H1 (cell line): Measurements from ENCODE around the gene ARL9. TPM values are rescaled to one million over a fixed set of nuclear protein-coding genes. Genes with fewer than 3 reads are reported as not detected.

Experiments used
- CTCF ChIA-PET: fragments of 300-600 bp; sonication (Branson Sonifier 250); formaldehyde crosslinking; loops from one replicate; lab custom pipeline; 2021; ENCODE audit not compliant: partially characterized antibody; lab: Charles Lee
- POLR2A ChIA-PET: fragments of 300-600 bp; sonication (Branson Sonifier 250); formaldehyde crosslinking; loops from one replicate; lab custom pipeline; 2021; ENCODE audit warnings: inconsistent platforms; ENCODE audit not compliant: partially characterized antibody; lab: Charles Lee
- DNase-seq, 2 experiments: peaks; one replicate each; pipeline versions ENCODE4 v3.0.0 to v3.0.0-alpha.2; 2010 to 2022; ENCODE audit warnings: low spot score in 2 of 2, low read depth in 1 of 2, mixed read lengths in 1 of 2
- FAIRE-seq: peaks from 2 replicates; lab custom pipeline; 2011; peaks lifted over from hg19 to GRCh38; lab: Jason Lieb, UNC
- H2AFZ ChIP-seq: 2 replicates; pipeline ENCODE4 v1.8.1; 2012; ENCODE audit warnings: low read length, inconsistent platforms
- H2AK5ac ChIP-seq: 2 replicates; pipeline ENCODE4 v1.6.1; 2013; ENCODE audit warnings: low read depth, low read length
- H2BK120ac ChIP-seq: replicated peaks from 2 replicates; pipeline ENCODE3; 2013; ENCODE audit warnings: low read depth, low read length, inconsistent platforms
- H2BK12ac ChIP-seq: 2 replicates; pipeline ENCODE4 v1.6.1; 2013; ENCODE audit warnings: low read depth, low read length
- H2BK15ac ChIP-seq: 2 replicates; pipeline ENCODE4 v1.6.1; 2013; ENCODE audit warnings: low read length
- H2BK20ac ChIP-seq: 2 replicates; pipeline ENCODE4 v1.6.1; 2013; ENCODE audit warnings: low read length
- H2BK5ac ChIP-seq: 2 replicates; pipeline ENCODE4 v1.6.1; 2013; ENCODE audit warnings: low read depth, low read length
- H3K14ac ChIP-seq: 2 replicates; pipeline ENCODE4 v1.6.1; 2013; ENCODE audit warnings: inconsistent platforms; ENCODE audit not compliant: insufficient read length
- H3K18ac ChIP-seq: 2 replicates; pipeline ENCODE4 v1.6.1; 2013; ENCODE audit warnings: low read length; ENCODE audit errors: extremely low read depth
- H3K23ac ChIP-seq: 2 replicates; pipeline ENCODE4 v1.6.1; 2013; ENCODE audit warnings: inconsistent platforms; ENCODE audit not compliant: insufficient read length
- H3K23me2 ChIP-seq: 2 replicates; pipeline ENCODE4 v1.6.1; 2013; ENCODE audit warnings: low read depth, low read length
- H3K27ac ChIP-seq: 2 replicates; pipeline ENCODE4 v1.6.1; 2011; ENCODE audit warnings: low read depth, low read length, inconsistent platforms
- H3K27me3 ChIP-seq, 4 experiments: replicated peaks in 1 of 4; 1 replicate in 1 of 4; 2 replicates in 3 of 4; pipeline versions ENCODE4 v1.6.1 to v1.8.1; 2011 to 2013; ENCODE audit warnings: low read length in 3 of 4, mild to moderate bottlenecking in 3 of 4, inconsistent platforms in 2 of 4, mixed read lengths in 2 of 4, moderate library complexity in 1 of 4; ENCODE audit not compliant: control insufficient read depth in 3 of 4, insufficient read depth in 3 of 4; ENCODE audit errors: extremely low read depth in 1 of 4
- H3K36me3 ChIP-seq, 4 experiments: 2 replicates each; pipeline versions ENCODE4 v1.6.1 to v1.8.1; 2011 to 2013; ENCODE audit warnings: mild to moderate bottlenecking in 4 of 4, low read length in 3 of 4, moderate library complexity in 2 of 4, control low read depth in 1 of 4, inconsistent platforms in 1 of 4; ENCODE audit not compliant: insufficient read depth in 4 of 4, control insufficient read depth in 2 of 4
- H3K4ac ChIP-seq: replicated peaks from 2 replicates; pipeline ENCODE3; 2013; ENCODE audit warnings: low read length, low read depth, mixed read lengths, inconsistent platforms; ENCODE audit not compliant: insufficient read length
- H3K4me1 ChIP-seq, 4 experiments: replicated peaks in 1 of 4; 1 replicate in 1 of 4; 2 replicates in 3 of 4; pipeline versions ENCODE4 v1.6.1 to v1.8.1; 2011 to 2013; ENCODE audit warnings: low read length in 3 of 4, inconsistent platforms in 2 of 4, mixed read lengths in 1 of 4; ENCODE audit not compliant: insufficient read depth in 4 of 4, control insufficient read depth in 3 of 4
- H3K4me2 ChIP-seq, 2 experiments: 2 replicates each; pipeline versions ENCODE4 v1.6.1 to v1.8.1; 2011 to 2013; ENCODE audit warnings: low read depth in 2 of 2, low read length in 2 of 2, control low read depth in 1 of 2, inconsistent platforms in 1 of 2, mild to moderate bottlenecking in 1 of 2; ENCODE audit not compliant: insufficient read depth in 1 of 2
- H3K4me3 ChIP-seq, 4 experiments: fragments of 200-600, 300-600 bp in 1 of 4; sonication (generic), shearing (Covaris generic), sonication (Bioruptor Twin) in 1 of 4; 2 replicates each; pipeline versions ENCODE4 v1.5.1 to v1.8.1; 2011 to 2016; ENCODE audit warnings: low read length in 4 of 4, low read depth in 3 of 4, control low read depth in 2 of 4, inconsistent platforms in 2 of 4, mild to moderate bottlenecking in 2 of 4, mixed read lengths in 1 of 4, moderate library complexity in 1 of 4; ENCODE audit not compliant: insufficient read depth in 2 of 4; ENCODE audit errors: extremely low read depth in 1 of 4
- H3K56ac ChIP-seq: replicated peaks from 2 replicates; pipeline ENCODE3; 2013; ENCODE audit warnings: low read depth, mild to moderate bottlenecking, mixed read lengths, low read length, inconsistent platforms; ENCODE audit not compliant: insufficient read length
- H3K79me1 ChIP-seq: 2 replicates; pipeline ENCODE4 v1.6.1; 2013; ENCODE audit warnings: low read depth, low read length, control low read depth
- H3K79me2 ChIP-seq, 2 experiments: 2 replicates each; pipeline versions ENCODE4 v1.6.1 to v1.8.1; 2012 to 2013; ENCODE audit warnings: low read length in 2 of 2, mild to moderate bottlenecking in 2 of 2, inconsistent platforms in 1 of 2; ENCODE audit not compliant: insufficient read depth in 2 of 2, control insufficient read depth in 1 of 2
- H3K9ac ChIP-seq, 4 experiments: replicated peaks in 1 of 4; 1 replicate in 1 of 4; 2 replicates in 3 of 4; pipeline versions ENCODE4 v1.6.1 to v1.8.1; 2011 to 2013; ENCODE audit warnings: low read depth in 3 of 4, low read length in 3 of 4, control low read depth in 2 of 4, mild to moderate bottlenecking in 2 of 4, moderate library complexity in 2 of 4, inconsistent platforms in 1 of 4; ENCODE audit errors: extremely low read depth in 1 of 4
- H3K9me3 ChIP-seq, 2 experiments: 2 replicates each; pipeline versions ENCODE4 v1.6.1 to v1.8.1; 2012 to 2013; ENCODE audit warnings: mild to moderate bottlenecking in 2 of 2, moderate library complexity in 2 of 2, control low read depth in 1 of 2, inconsistent platforms in 1 of 2, low read depth in 1 of 2, low read length in 1 of 2, mixed read lengths in 1 of 2; ENCODE audit not compliant: insufficient read depth in 2 of 2
- H4K20me1 ChIP-seq, 2 experiments: replicated peaks in 1 of 2; 2 replicates each; pipeline versions ENCODE3 to v1.8.1; 2011 to 2013; ENCODE audit warnings: inconsistent platforms in 2 of 2, low read length in 2 of 2, mild to moderate bottlenecking in 1 of 2; ENCODE audit not compliant: insufficient read depth in 2 of 2, control insufficient read depth in 1 of 2
- H4K5ac ChIP-seq: 2 replicates; pipeline ENCODE4 v1.6.1; 2013; ENCODE audit warnings: low read length, low read depth, mixed read lengths, inconsistent platforms; ENCODE audit not compliant: insufficient read length
- H4K8ac ChIP-seq: 2 replicates; pipeline ENCODE4 v1.8.0; 2013; ENCODE audit warnings: mild to moderate bottlenecking, moderate library complexity, low read length, inconsistent platforms; ENCODE audit not compliant: insufficient read depth; ENCODE audit errors: extremely low read depth
- H4K91ac ChIP-seq: replicated peaks from 2 replicates; pipeline ENCODE3; 2013; ENCODE audit warnings: low read length, mixed read lengths, inconsistent platforms; ENCODE audit not compliant: insufficient read length
- EGR1 ChIP-seq: IDR thresholded peaks from 2 replicates; pipeline ENCODE4 v1.6.1; 2011; ENCODE audit warnings: low read depth, low read length, borderline replicate concordance
- FOSL1 ChIP-seq: IDR thresholded peaks from 2 replicates; pipeline ENCODE4 v1.6.1; 2011; ENCODE audit warnings: mild to moderate bottlenecking, low read depth, low read length, moderate library complexity; ENCODE audit not compliant: insufficient read depth
- PHF8 ChIP-seq: fragments of 200-600 bp; sonication (generic); conservative IDR thresholded peaks from 2 replicates; pipeline ENCODE4 v1.7.1; 2012; ENCODE audit warnings: low read depth, mild to moderate bottlenecking, inconsistent platforms, low read length, moderate library complexity
- WGBS, 2 experiments: shearing (Covaris generic) in 1 of 2; methylation state at CpG; one replicate each; pipeline versions ENCODE4 v1.1.6 to v1.1.7; 2013 to 2015; ENCODE audit warnings: low lambda C conversion rate in 2 of 2, mixed read lengths in 2 of 2, inconsistent platforms in 1 of 2, low coverage in 1 of 2, missing lambda C conversion rate in 1 of 2; ENCODE audit not compliant: insufficient replicate concordance in 2 of 2, insufficient coverage in 1 of 2, insufficient read length in 1 of 2; ENCODE audit errors: extremely low coverage in 1 of 2, missing lambda C conversion rate in 1 of 2; 5-methylcytosine and 5-hydroxymethylcytosine counted together
- polyA plus RNA-seq, 7 experiments: library from polyadenylated mRNA; depleted of rRNA in 3 of 7; stranded (reverse) in 5 of 7; unstranded in 2 of 7; fragments of >200 nt in 5 of 7; fragments of 200-250 nt in 2 of 7; gene quantifications; 1 replicate in 5 of 7; 2 replicates in 1 of 7; 4 replicates in 1 of 7; pipeline versions ENCODE4 v1.2.1 to v1.2.3, GENCODE V29; 2011 to 2013; ENCODE audit warnings: missing spikeins in 2 of 7, mixed read lengths in 2 of 7
- total RNA-seq: library from RNA; stranded (reverse); fragmentation: NEBNext Ultra II Directional; extraction: Animal tissue kit (Norgen Biotek cat#: 25700); gene quantifications from 2 replicates; pipeline ENCODE4 v1.2.1, GENCODE V29; 2021
- TF ChIP-seq, protein P1 (sequence below): IDR thresholded peaks from 2 replicates; pipeline ENCODE4 v1.6.1; 2012; ENCODE audit warnings: inconsistent platforms
- TF ChIP-seq, protein P2 (sequence below), 3 experiments: IDR thresholded peaks; 1 replicate in 2 of 3; 2 replicates in 1 of 3; pipeline versions ENCODE4 v1.5.1 to v1.6.1; 2011; ENCODE audit warnings: low read length in 3 of 3, mild to moderate bottlenecking in 3 of 3, inconsistent platforms in 2 of 3, low read depth in 1 of 3, moderate library complexity in 1 of 3; ENCODE audit not compliant: insufficient read depth in 1 of 3; ENCODE audit errors: control extremely low read depth in 1 of 3

Gene ARL9
- total and polyA plus RNA-seq, 2 of the 8 experiments (the other 6 are each of a cell fraction or from before 2014, with no cell fraction given): 0.60 to 0.76 TPM

DNA sequence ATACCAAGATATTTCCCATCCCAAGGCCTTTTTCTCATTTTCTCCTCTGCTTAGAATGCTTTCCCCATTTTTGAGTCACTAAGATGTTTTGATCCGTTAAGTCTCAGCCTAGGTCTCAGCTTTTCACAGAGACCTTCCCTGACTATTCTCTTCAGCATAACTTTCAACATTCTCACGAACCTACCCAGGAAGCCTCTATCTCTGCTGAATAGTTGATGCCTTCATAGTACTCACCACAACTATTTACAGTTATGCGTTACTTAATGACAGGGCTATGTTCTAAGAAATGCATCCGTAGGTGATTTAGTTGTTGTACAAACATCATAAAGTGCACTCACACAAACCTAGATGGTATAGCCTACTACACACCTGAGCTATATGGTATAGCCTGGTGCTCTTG, 64.5 kb downstream of the ARL9 start:
- WGBS, 2 experiments: 87% methylated on average over 4 of the region's 4 CpGs; no CpG with 5 or more reads in 1 of the 2 experiments
- no peaks in the 10 kb centered on the region for H3K9me3 ChIP-seq

More for the DNA sequence above, 64.5 kb downstream of the ARL9 start:
- Histone ChIP-seq H2BK5ac (no peak overlapping the region), H3K4me1 (no peaks in the 10 kb centered on the region), H2BK15ac (no peak overlapping the region), H3K36me3 (no peaks in the 10 kb centered on the region), H3K56ac (no peak overlapping the region), H2BK20ac (no peak overlapping the region), H3K79me1 (no peaks in the 10 kb centered on the region), H3K4ac (no peak overlapping the region), H3K14ac (no peak overlapping the region), H2AK5ac (no peak overlapping the region), H3K9ac (no peak overlapping the region), H2BK120ac (no peak overlapping the region), H3K23ac (no peak overlapping the region), H4K5ac (no peak overlapping the region), H3K4me3 (no peak overlapping the region), H3K27me3 (no peaks in the 10 kb centered on the region), H4K8ac (no peak overlapping the region), H3K79me2 (no peaks in the 10 kb centered on the region), H2AFZ (no peak overlapping the region), H2BK12ac (no peak overlapping the region), H3K23me2 (no peaks in the 10 kb centered on the region), H3K18ac (no peak overlapping the region), H3K27ac (no peak overlapping the region), H4K91ac (no peak overlapping the region), H3K4me2 (no peak overlapping the region), H4K20me1 (no peaks in the 10 kb centered on the region)
- POLR2A ChIA-PET: no interaction called here
- DNase-seq (no peak), FAIRE-seq (no peak)
- CTCF ChIA-PET: interaction anchor here (0.8 to 1.0 kb wide), 2 partner anchors 26 to 42 kb away, joined by 3 to 4 read pairs; no protein-coding TSS in a partner anchor
- TF ChIP-seq PHF8 (no peak), FOSL1 (no peak), EGR1 (no peak)
- TF ChIP-seq, protein P1, sequence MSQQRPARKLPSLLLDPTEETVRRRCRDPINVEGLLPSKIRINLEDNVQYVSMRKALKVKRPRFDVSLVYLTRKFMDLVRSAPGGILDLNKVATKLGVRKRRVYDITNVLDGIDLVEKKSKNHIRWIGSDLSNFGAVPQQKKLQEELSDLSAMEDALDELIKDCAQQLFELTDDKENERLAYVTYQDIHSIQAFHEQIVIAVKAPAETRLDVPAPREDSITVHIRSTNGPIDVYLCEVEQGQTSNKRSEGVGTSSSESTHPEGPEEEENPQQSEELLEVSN: no peak
- TF ChIP-seq, protein P2, sequence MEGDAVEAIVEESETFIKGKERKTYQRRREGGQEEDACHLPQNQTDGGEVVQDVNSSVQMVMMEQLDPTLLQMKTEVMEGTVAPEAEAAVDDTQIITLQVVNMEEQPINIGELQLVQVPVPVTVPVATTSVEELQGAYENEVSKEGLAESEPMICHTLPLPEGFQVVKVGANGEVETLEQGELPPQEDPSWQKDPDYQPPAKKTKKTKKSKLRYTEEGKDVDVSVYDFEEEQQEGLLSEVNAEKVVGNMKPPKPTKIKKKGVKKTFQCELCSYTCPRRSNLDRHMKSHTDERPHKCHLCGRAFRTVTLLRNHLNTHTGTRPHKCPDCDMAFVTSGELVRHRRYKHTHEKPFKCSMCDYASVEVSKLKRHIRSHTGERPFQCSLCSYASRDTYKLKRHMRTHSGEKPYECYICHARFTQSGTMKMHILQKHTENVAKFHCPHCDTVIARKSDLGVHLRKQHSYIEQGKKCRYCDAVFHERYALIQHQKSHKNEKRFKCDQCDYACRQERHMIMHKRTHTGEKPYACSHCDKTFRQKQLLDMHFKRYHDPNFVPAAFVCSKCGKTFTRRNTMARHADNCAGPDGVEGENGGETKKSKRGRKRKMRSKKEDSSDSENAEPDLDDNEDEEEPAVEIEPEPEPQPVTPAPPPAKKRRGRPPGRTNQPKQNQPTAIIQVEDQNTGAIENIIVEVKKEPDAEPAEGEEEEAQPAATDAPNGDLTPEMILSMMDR (IDR thresholded peaks at IDR 0.05; ENCODE audit: control extremely low read depth in 1 of 3, insufficient read depth in 1 of 3, low read depth in 1 of 3, low read length in 3 of 3): no peak
